Left lung (tissue), 14 donors: Measurements from ENCODE around the gene SLC31A1. TPM values are rescaled to one million over a fixed set of nuclear protein-coding genes. Genes with fewer than 3 reads are reported as not detected.

ENCODE experiments used
- ATAC-seq: fragments of 200-7000 bp; cut with Tn5 transposase; one replicate; pipeline ENCODE4 v1.9.1; 2020; ENCODE audit warnings: moderate library complexity
- DNase-seq, 4 donors: peaks; one replicate each; pipeline ENCODE4 v3.0.0-alpha.2; 2013 to 2020
- H3K27ac ChIP-seq, 2 donors: fragments of 200-600 bp; sonication (generic) in 1 of 2; one replicate each; pipeline versions ENCODE4 v1.5.0 to v1.8.0; 2020 to 2021
- H3K27me3 ChIP-seq, 2 donors: fragments of 200-600 bp; sonication (generic) in 1 of 2; one replicate each; pipeline versions ENCODE4 v1.5.0 to v1.8.0; 2020 to 2021
- H3K36me3 ChIP-seq, 2 donors: fragments of 200-600 bp; sonication (generic) in 1 of 2; one replicate each; pipeline versions ENCODE4 v1.5.0 to v1.8.0; 2020 to 2021
- H3K4me1 ChIP-seq, 2 donors: fragments of 200-600 bp; one replicate each; pipeline ENCODE4 v1.8.0; 2021
- H3K4me3 ChIP-seq, 2 donors: fragments of 200-600 bp; sonication (generic) in 1 of 2; one replicate each; pipeline versions ENCODE4 v1.5.0 to v1.8.0; 2020 to 2021; ENCODE audit warnings: mild to moderate bottlenecking in 1 of 2
- H3K9me3 ChIP-seq, 2 donors: fragments of 200-600 bp; sonication (generic) in 1 of 2; one replicate each; pipeline versions ENCODE4 v1.5.0 to v1.8.0; 2020 to 2021
- CTCF ChIP-seq, 2 donors: fragments of 200-600 bp; sonication (generic) in 1 of 2; IDR thresholded peaks; one replicate each; pipeline versions ENCODE4 v1.5.0 to v1.8.0; 2021; ENCODE audit warnings: antibody characterized with exemption in 2 of 2
- intact Hi-C, 2 donors: fragments of 100-400 bp; cut with DNase I; formaldehyde crosslinking; loops; one replicate each; pipeline versions ENCODE4 v1.11.2 to v1.14.2; 2022
- long read RNA-seq, 12 donors: library from polyadenylated mRNA in 2 of 12; unstranded in 2 of 12; transcript quantifications; one replicate each; pipeline ENCODE4 v2.0.0 and lab custom pipeline, GENCODE V29; 2019 to 2026
- polyA plus RNA-seq, 6 donors: library from polyadenylated mRNA; unstranded; fragments of 120-200 nt; gene quantifications; one replicate each; pipeline ENCODE4 v1.2.1, GENCODE V29; 2013; ENCODE audit not compliant: insufficient read length in 6 of 6
- total RNA-seq, 2 donors: library from RNA; stranded (reverse); fragmentation: NEBNext Ultra II Directional; extraction: Animal tissue kit (Norgen Biotek cat#: 25700); gene quantifications; one replicate each; pipeline ENCODE4 v1.2.1, GENCODE V29; 2021
- donor health status: DM: no; HTN: yes; CAD: no.
- donor health status: DM: no; HTN: no; CAD: no.

Gene SLC31A1
- total RNA-seq (10 to 100 TPM; 34.7 to 45.0 TPM), polyA plus RNA-seq (10 to 100 TPM; 14.8 to 18.2 (median 16.7) TPM)
- long read RNA-seq, donor 1, full-length matches to known transcripts, result 7 of 7 reads
- long read RNA-seq, donor 1, partial matches to known transcripts, result 0 of 7 reads
- long read RNA-seq, donor 1, other reads (novel, unspliced or antisense), result 0 of 7 reads
- long read RNA-seq, donor 2, full-length matches to known transcripts, result 5 of 5 reads
- long read RNA-seq, donor 2, partial matches to known transcripts, result 0 of 5 reads
- long read RNA-seq, donor 2, other reads (novel, unspliced or antisense), result 0 of 5 reads
- long read RNA-seq, donor 3, full-length matches to known transcripts, result 10 of 69 reads
- long read RNA-seq, donor 3, partial matches to known transcripts, result 19 of 69 reads
- long read RNA-seq, donor 3, other reads (novel, unspliced or antisense), result 40 of 69 reads
- long read RNA-seq, donor 4, full-length matches to known transcripts, result 13 of 22 reads
- long read RNA-seq, donor 4, partial matches to known transcripts, result 3 of 22 reads
- long read RNA-seq, donor 4, other reads (novel, unspliced or antisense), result 6 of 22 reads
- long read RNA-seq, donor 5, full-length matches to known transcripts, result 9 of 85 reads
- long read RNA-seq, donor 5, partial matches to known transcripts, result 5 of 85 reads
- long read RNA-seq, donor 5, other reads (novel, unspliced or antisense), result 71 of 85 reads
- long read RNA-seq, donor 6, full-length matches to known transcripts, result 5 of 64 reads
- long read RNA-seq, donor 6, partial matches to known transcripts, result 16 of 64 reads
- long read RNA-seq, donor 6, other reads (novel, unspliced or antisense), result 43 of 64 reads
- long read RNA-seq, donor 7, full-length matches to known transcripts, result 5 of 47 reads
- long read RNA-seq, donor 7, partial matches to known transcripts, result 0 of 47 reads
- long read RNA-seq, donor 7, other reads (novel, unspliced or antisense), result 42 of 47 reads
- long read RNA-seq, donor 8, full-length matches to known transcripts, result 4 of 4 reads
- long read RNA-seq, donor 8, partial matches to known transcripts, result 0 of 4 reads
- long read RNA-seq, donor 8, other reads (novel, unspliced or antisense), result 0 of 4 reads
- long read RNA-seq, donor 9, result 0 reads
- long read RNA-seq, donor 10, full-length matches to known transcripts, result 32 of 36 reads
- long read RNA-seq, donor 10, partial matches to known transcripts, result 0 of 36 reads
- long read RNA-seq, donor 10, other reads (novel, unspliced or antisense), result 4 of 36 reads
- long read RNA-seq, donor 11, full-length matches to known transcripts, result 11 of 60 reads
- long read RNA-seq, donor 11, partial matches to known transcripts, result 0 of 60 reads
- long read RNA-seq, donor 11, other reads (novel, unspliced or antisense), result 49 of 60 reads
- long read RNA-seq, donor 12, full-length matches to known transcripts, result 4 of 4 reads
- long read RNA-seq, donor 12, partial matches to known transcripts, result 0 of 4 reads
- long read RNA-seq, donor 12, other reads (novel, unspliced or antisense), result 0 of 4 reads

DNA sequence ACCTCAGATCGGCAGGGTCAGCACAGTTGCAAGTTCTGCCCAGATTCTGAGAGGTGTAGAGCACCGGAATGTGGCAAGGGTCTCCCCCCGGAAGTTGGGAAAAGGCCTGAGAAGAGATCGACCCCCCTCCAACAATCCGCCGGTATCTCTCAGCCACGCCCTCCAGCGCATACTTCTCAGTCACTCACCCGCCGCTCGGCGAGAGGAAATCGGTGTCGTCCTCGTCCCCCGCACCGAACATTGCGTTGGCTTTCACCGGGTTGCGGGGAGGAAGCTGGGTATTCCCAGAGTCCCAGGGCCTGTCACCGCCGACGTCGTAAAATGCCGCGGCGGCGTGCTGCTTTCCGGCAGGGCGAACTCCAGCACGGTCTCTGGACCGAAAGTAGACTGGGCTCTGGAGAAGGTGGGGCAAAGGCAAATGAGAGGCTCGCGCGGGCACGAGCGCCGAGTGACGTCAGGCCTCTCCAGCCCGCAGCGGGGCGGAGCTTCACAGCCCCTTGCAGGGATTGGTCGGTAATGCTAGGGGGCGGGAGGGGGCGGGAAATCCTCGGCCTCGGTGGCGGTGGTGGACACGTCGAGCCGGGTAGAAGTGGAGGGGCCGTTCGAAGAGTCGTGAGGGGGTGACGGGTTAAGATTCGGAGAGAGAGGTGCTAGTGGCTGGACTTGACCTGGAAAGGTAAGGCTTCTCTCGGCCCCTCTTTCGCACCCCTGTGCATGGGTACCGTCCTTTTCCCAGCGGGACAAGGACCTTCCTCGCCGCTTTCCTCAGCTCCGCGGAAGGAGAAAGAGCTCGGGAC is at the start of gene SLC31A1, which contains the start of gene FKBP15:
TSS of gene SLC31A1 (plus strand) at position 542 of the 797 bp plus-strand sequence. CDS start 34,605 bp downstream, outside the sequence.
TSS of gene FKBP15 (minus strand) at position 275 of the 797 bp plus-strand sequence. CDS start at position 241, 34 bp downstream.
- H3K36me3 ChIP-seq, result peaks cover 0 to 6% of the 10 kb centered on the region in 2 donors
- DNase-seq, result peak; percentile 98 to 100 (median 98)
- peaks cover 20 to 80% of the 10 kb centered on the region in 2 donors for H3K4me1 ChIP-seq
- intact Hi-C loops, result no loop called here
- no peak for TF ChIP-seq CTCF (IDR thresholded peaks at IDR 0.05)
- peak within 1 kb of the TSS; percentile 82 to 93 for H3K27ac ChIP-seq
- ATAC-seq, result peak; percentile 98
- H3K9me3 ChIP-seq, result no peaks in the 10 kb centered on the region
- H3K27me3 ChIP-seq, result no peaks in the 10 kb centered on the region
- peak within 1 kb of the TSS; percentile 81 to 87 for H3K4me3 ChIP-seq

DNA sequence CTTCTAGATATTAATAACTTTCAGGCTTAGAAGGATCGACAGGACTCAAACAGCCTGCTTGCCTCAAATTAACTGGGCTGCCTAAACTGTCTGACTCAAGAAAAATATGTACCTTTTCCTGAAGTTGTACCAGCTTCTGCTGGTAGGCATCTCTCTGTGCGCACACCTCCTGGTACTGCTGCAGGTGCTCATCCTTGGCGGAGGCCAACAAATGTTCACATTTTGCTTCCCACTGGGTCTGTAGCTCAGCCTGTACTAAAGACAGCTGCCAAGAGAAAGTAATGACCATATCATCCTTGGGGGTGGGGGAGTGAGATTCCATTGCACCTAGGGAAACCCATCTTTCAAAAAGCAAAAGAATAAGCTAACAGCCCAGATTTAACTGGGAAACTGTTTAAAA is 48.0 kb upstream of the SLC31A1 start:
- intact Hi-C loops, result no loop called here
- Histone ChIP-seq H3K4me3 (no peak overlapping the region), H3K9me3 (no peaks in the 10 kb centered on the region), H3K27me3 (no peaks in the 10 kb centered on the region), H3K4me1 (peaks cover 0 to 6% of the 10 kb centered on the region in 2 donors), H3K27ac (no peak overlapping the region), H3K36me3 (peaks cover 0 to 97% of the 10 kb centered on the region in 2 donors)
- ATAC-seq (no peak), DNase-seq (no peak)
- TF ChIP-seq CTCF (IDR thresholded peaks at IDR 0.05), result no peak

DNA sequence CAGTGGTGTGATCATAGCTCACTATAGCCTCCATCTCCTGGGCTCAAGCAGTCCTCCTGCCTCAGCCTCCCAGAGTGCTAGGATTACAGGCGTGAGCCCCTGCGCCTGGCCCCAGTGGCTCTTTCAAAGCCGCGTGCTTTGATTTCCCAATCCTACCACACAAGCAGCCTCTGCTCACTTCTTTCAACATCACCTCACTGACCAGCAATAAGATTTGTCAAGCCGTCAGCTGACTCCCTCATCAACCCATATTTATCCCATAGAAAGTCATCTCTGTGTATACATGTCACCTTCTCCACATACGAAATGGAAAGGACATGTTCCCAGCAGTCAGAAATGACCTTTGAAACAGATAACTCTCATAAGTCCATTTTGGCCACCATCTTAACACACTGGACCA is 44.5 kb upstream of the SLC31A1 start:
- no peak overlapping the region for H3K27ac ChIP-seq
- no peaks in the 10 kb centered on the region for H3K9me3 ChIP-seq
- H3K27me3 ChIP-seq, result no peaks in the 10 kb centered on the region
- H3K36me3 ChIP-seq, result peaks cover 0 to 96% of the 10 kb centered on the region in 2 donors
- DNase-seq, result peak in 1 of 4 donors; percentile 51
- no peak for TF ChIP-seq CTCF (IDR thresholded peaks at IDR 0.05)
- intact Hi-C loops, result no loop called here
- peaks cover 0 to 6% of the 10 kb centered on the region in 2 donors for H3K4me1 ChIP-seq
- no peak overlapping the region for H3K4me3 ChIP-seq
- ATAC-seq, result peak; percentile 29

DNA sequence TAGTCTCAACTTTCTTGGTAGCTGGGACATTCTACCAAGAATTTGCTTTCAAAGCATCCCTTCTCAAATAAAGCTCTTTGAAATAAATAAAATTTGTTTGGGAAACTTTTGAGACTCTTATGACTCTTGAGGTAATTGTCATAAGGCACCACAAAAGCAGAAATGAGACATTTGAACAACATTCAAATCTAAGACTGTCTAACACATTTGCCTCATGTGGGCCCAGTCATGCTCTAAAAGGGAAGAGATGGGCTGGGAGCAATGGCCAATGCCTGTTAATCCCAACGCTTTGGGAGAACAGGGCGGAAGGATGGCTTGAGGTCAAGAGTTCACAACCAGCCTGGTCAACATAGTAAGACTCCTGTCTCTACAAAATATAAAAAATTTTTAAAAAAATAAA is 44.1 kb upstream of the SLC31A1 start:
- intact Hi-C loops, result no loop called here
- DNase-seq, result no peak

More for the DNA sequence above, 44.1 kb upstream of the SLC31A1 start:
- Histone ChIP-seq H3K36me3 (peaks cover 0 to 96% of the 10 kb centered on the region in 2 donors), H3K27ac (peak overlapping the region in 1 of 2 donors; percentile 6), H3K27me3 (no peaks in the 10 kb centered on the region), H3K9me3 (no peaks in the 10 kb centered on the region), H3K4me3 (no peak overlapping the region), H3K4me1 (peaks cover 0 to 6% of the 10 kb centered on the region in 2 donors)
- ATAC-seq, result no peak
- TF ChIP-seq CTCF (IDR thresholded peaks at IDR 0.05), result no peak
